SH-SY5Y (cell line): ENCODE results near the gene SLC25A41.

ENCODE experiments used
- GATA2 ChIP-seq: IDR thresholded peaks from 2 replicates; pipeline ENCODE4 v1.6.1; 2011; ENCODE audit warnings: mild to moderate bottlenecking, low read depth, low read length
- GATA3 ChIP-seq: IDR thresholded peaks from 2 replicates; pipeline ENCODE4 v1.6.1; 2011; ENCODE audit warnings: low read depth, mild to moderate bottlenecking, low read length, moderate library complexity

DNA sequence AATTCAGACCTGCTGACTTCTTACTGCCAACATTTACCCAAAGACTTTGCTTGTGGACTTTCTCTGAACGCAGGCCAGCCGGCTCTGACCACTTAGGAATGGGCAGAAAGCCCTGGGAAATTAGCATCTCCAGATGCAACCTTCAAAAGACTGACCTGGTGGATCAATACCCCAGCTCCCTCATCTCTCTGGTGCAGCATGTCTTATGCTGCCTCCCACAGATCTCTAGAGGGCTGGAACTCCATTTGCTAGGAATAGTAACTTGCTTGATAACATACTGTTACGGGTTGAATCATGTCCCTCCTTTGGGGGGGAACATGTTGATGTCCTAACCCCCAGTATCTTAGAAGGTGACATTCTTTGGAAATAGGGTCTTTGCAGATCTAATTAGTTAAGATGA lies 12.9 kb upstream of the SLC25A41 start:
- TF ChIP-seq GATA2, result no peak
- no peak for TF ChIP-seq GATA3
